OCI-LY7 (cell line): ENCODE results near the gene IPPK. TPM values are rescaled to one million over a fixed set of nuclear protein-coding genes. Genes with fewer than 3 reads are reported as not detected.

Experiments used
- BruUV-seq: library from RNA; stranded (reverse); fragments of 400-500 nt; replicated peaks from 2 replicates; lab custom pipeline; 2021; lab: Mats Ljungman, UMichigan
- CTCF ChIA-PET: fragments of 300-600 bp; sonication (Branson Sonifier 250); formaldehyde crosslinking; loops from one replicate; lab custom pipeline; 2022; ENCODE audit warnings: antibody characterized with exemption; ENCODE audit not compliant: unreplicated experiment; lab: Charles Lee
- POLR2A ChIA-PET: fragments of 300-600 bp; sonication (Branson Sonifier 250); formaldehyde crosslinking; loops from one replicate; lab custom pipeline; 2022; ENCODE audit warnings: antibody characterized with exemption; lab: Charles Lee
- DNase-seq: peaks from one replicate; pipeline ENCODE4 v3.0.0-alpha.2; 2015; ENCODE audit warnings: low spot score
- H2AFZ ChIP-seq: fragments of 200-600 bp; sonication (generic), shearing (Covaris generic); 2 replicates; pipeline ENCODE4 v1.6.1; 2014; ENCODE audit warnings: mild to moderate bottlenecking, antibody characterized with exemption, low read length, moderate library complexity
- H3K27ac ChIP-seq: fragments of 200-600 bp; sonication (generic); 2 replicates; pipeline ENCODE4 v1.5.1; 2014; ENCODE audit warnings: mixed run types, low read depth, mild to moderate bottlenecking, moderate library complexity, low read length, inconsistent platforms; ENCODE audit not compliant: poor library complexity, severe bottlenecking
- H3K36me3 ChIP-seq: fragments of 200-600 bp; sonication (generic); 2 replicates; pipeline ENCODE4 v1.6.1; 2014; ENCODE audit warnings: mild to moderate bottlenecking, antibody characterized with exemption, low read length, moderate library complexity, mixed read lengths; ENCODE audit not compliant: insufficient read depth
- H3K4me1 ChIP-seq: fragments of 200-600 bp; sonication (generic); 2 replicates; pipeline ENCODE4 v1.5.1; 2014; ENCODE audit warnings: mild to moderate bottlenecking, low read length; ENCODE audit not compliant: insufficient read depth, poor library complexity, severe bottlenecking
- H3K4me2 ChIP-seq: fragments of 200-600 bp; sonication (generic); 2 replicates; pipeline ENCODE4 v1.6.1; 2014; ENCODE audit warnings: mild to moderate bottlenecking, low read length
- H3K4me3 ChIP-seq: fragments of 200-600 bp; sonication (generic); 2 replicates; pipeline ENCODE4 v1.5.1; 2014; ENCODE audit warnings: mild to moderate bottlenecking, low read depth, low read length; ENCODE audit not compliant: poor library complexity, severe bottlenecking
- H3K79me2 ChIP-seq: fragments of 200-600 bp; sonication (generic); 2 replicates; pipeline ENCODE4 v1.6.1; 2016; ENCODE audit warnings: low read depth, mild to moderate bottlenecking, low read length, moderate library complexity, mixed read lengths; ENCODE audit not compliant: insufficient read depth
- H3K9me2 ChIP-seq: fragments of 200-600 bp; sonication (generic); 2 replicates; pipeline ENCODE4 v1.6.1; 2016; ENCODE audit warnings: mild to moderate bottlenecking, low read length, mixed read lengths; ENCODE audit not compliant: insufficient read depth
- H3K9me3 ChIP-seq: fragments of 200-600 bp; sonication (generic); 2 replicates; pipeline ENCODE4 v1.6.1; 2014; ENCODE audit warnings: mild to moderate bottlenecking, mixed run types, low read length, mixed read lengths
- H4K20me1 ChIP-seq: fragments of 200-600 bp; sonication (generic); 2 replicates; pipeline ENCODE4 v1.6.1; 2014; ENCODE audit warnings: mild to moderate bottlenecking, antibody characterized with exemption, low read length, moderate library complexity, mixed read lengths; ENCODE audit not compliant: insufficient read depth
- CTCF ChIP-seq: fragments of 200-600 bp; sonication (generic); conservative IDR thresholded peaks from 2 replicates; pipeline ENCODE4 v1.5.1; 2014; ENCODE audit warnings: mild to moderate bottlenecking, antibody characterized with exemption, low read length, moderate library complexity, mixed read lengths
- EZH2phosphoT487 ChIP-seq: fragments of 200-600 bp; sonication (generic); IDR thresholded peaks from 2 replicates; pipeline ENCODE4 v1.6.1; 2018; ENCODE audit warnings: low read depth, borderline replicate concordance, mild to moderate bottlenecking, mixed run types, antibody characterized with exemption, low read length, moderate library complexity, mixed read lengths
- intact Hi-C: fragments of 100-400 bp; cut with micrococcal nuclease; formaldehyde crosslinking; loops from one replicate; pipeline ENCODE4 v1.10.0; 2022; ENCODE audit not compliant: unreplicated experiment
- total RNA-seq, 2 experiments: library from RNA; depleted of rRNA in 1 of 2; stranded (reverse); fragments of >200 nt in 1 of 2; shearing (Covaris generic) in 1 of 2; gene quantifications; 2 replicates each; pipeline ENCODE4 v1.2.3, GENCODE V29; 2014 to 2022

IPPK gene
- total RNA-seq, 2 experiments from 2014 or later = 10.3 to 12.7 TPM

- peaks cover 49% of the 10 kb centered on the region for H3K36me3 ChIP-seq
- no peak overlapping the region for H3K27ac ChIP-seq
- intact Hi-C loops = no loop called here
- H4K20me1 ChIP-seq = no peaks in the 10 kb centered on the region
- no peak for DNase-seq
- H3K9me3 ChIP-seq = no peaks in the 10 kb centered on the region
- BruUV-seq = no TSS peak
- no peak overlapping the region for H3K4me3 ChIP-seq
- CTCF ChIA-PET = no interaction called here
- TF ChIP-seq EZH2phosphoT487 = no peak
- no peak for TF ChIP-seq CTCF
- peaks cover 6% of the 10 kb centered on the region for H3K4me1 ChIP-seq
- POLR2A ChIA-PET = interaction anchor here (1.0 kb wide), 1 partner anchor 11 kb away, joined by 6 read pairs; the partner anchor contains the start of gene IPPK
- peaks cover 6% of the 10 kb centered on the region; the same call in 1 of the 2 replicates for H3K79me2 ChIP-seq
- no peak overlapping the region for H3K4me2 ChIP-seq
- no peaks in the 10 kb centered on the region for H3K9me2 ChIP-seq
- H2AFZ ChIP-seq = no peak overlapping the region
Observed at GRCh38 chr9:92659601-92660000, 10.3 kb downstream of the IPPK start.

- no peak overlapping the region for H3K4me3 ChIP-seq
- H3K27ac ChIP-seq = no peak overlapping the region
- TF ChIP-seq EZH2phosphoT487 (no peak), CTCF (no peak)
- no TSS peak for BruUV-seq
- no peaks in the 10 kb centered on the region for H3K9me2 ChIP-seq
- intact Hi-C loops = no loop called here
- no peak overlapping the region for H2AFZ ChIP-seq
- no peak for DNase-seq
- peaks cover 49% of the 10 kb centered on the region for H3K36me3 ChIP-seq
- peaks cover 8% of the 10 kb centered on the region for H3K4me1 ChIP-seq
- no peaks in the 10 kb centered on the region for H4K20me1 ChIP-seq
- H3K79me2 ChIP-seq = peaks cover 1% of the 10 kb centered on the region; the same call in 1 of the 2 replicates
- no peak overlapping the region for H3K4me2 ChIP-seq
- H3K9me3 ChIP-seq = no peaks in the 10 kb centered on the region
- CTCF ChIA-PET = no interaction called here
- POLR2A ChIA-PET = no interaction called here
Observed at GRCh38 chr9:92658611-92659010, 11.3 kb downstream of the IPPK start.

GRCh38 chr9:92658176-92658575 lies 11.8 kb downstream of the IPPK start:
- DNase-seq = no peak
- H3K36me3 ChIP-seq = peaks cover 49% of the 10 kb centered on the region
- H3K4me1 ChIP-seq = peaks cover 8% of the 10 kb centered on the region
- H2AFZ ChIP-seq = no peak overlapping the region
- no peak overlapping the region for H3K4me3 ChIP-seq
- intact Hi-C loops = no loop called here
- POLR2A ChIA-PET = no interaction called here
- no peak overlapping the region for H3K27ac ChIP-seq
- CTCF ChIA-PET = no interaction called here
- no peak for TF ChIP-seq EZH2phosphoT487
- no peak for TF ChIP-seq CTCF
- H3K9me3 ChIP-seq = no peaks in the 10 kb centered on the region
- no peak overlapping the region for H3K4me2 ChIP-seq
- H3K79me2 ChIP-seq = no peaks in the 10 kb centered on the region
- no peaks in the 10 kb centered on the region for H3K9me2 ChIP-seq
- no peaks in the 10 kb centered on the region for H4K20me1 ChIP-seq
- BruUV-seq = no TSS peak
